ENCODE data around the gene IGFN1. TPM values are rescaled to one million over a fixed set of nuclear protein-coding genes. Genes with fewer than 3 reads are reported as not detected.
A peak's percentile ranks its signal among the peaks of the same experiment; 100 is the strongest.

Gene IGFN1
- total RNA-seq, 4 donors from 2014 or later = not detected

- DNase-seq = no peak
- no peaks in the 10 kb centered on the region for H3K9me3 ChIP-seq
Measured at GRCh38 chr1:201270616-201271390, 80.2 kb downstream of the IGFN1 start.

GRCh38 chr1:201272799-201273198 is 82.2 kb downstream of the IGFN1 start:
- intact Hi-C loops (cut with DNase I) = no loop called here
- peaks cover 29 to 65% (median 41%) of the 10 kb centered on the region in 3 donors for H3K4me1 ChIP-seq
- WGBS, 2 donors = 90 to 94% methylated on average over 5 to 9 of the region's 10 CpGs

More at GRCh38 chr1:201270616-201271390, 80.2 kb downstream of the IGFN1 start:
- intact Hi-C loops (cut with DNase I) = no loop called here
- Histone ChIP-seq H3K4me1 (peaks cover 19 to 65% (median 32%) of the 10 kb centered on the region in 3 donors), H3K27ac (no peak overlapping the region), H3K27me3 (peaks cover 0 to 28% (median 0%) of the 10 kb centered on the region in 4 donors), H3K36me3 (no peaks in the 10 kb centered on the region), H3K4me3 (no peak overlapping the region)
- 65 to 81% methylated on average over 2 to 3 of the region's 6 CpGs for WGBS, 2 donors
- TF ChIP-seq CTCF (IDR thresholded peaks at IDR 0.05) (no peak), POLR2A (IDR thresholded peaks at IDR 0.05) (no peak)

GRCh38 chr1:201274616-201275252 is 84.1 kb downstream of the IGFN1 start:
- peaks cover 15 to 61% (median 30%) of the 10 kb centered on the region in 3 donors for H3K4me1 ChIP-seq
- H3K36me3 ChIP-seq = no peaks in the 10 kb centered on the region
- TF ChIP-seq CTCF (IDR thresholded peaks at IDR 0.05) (no peak), POLR2A (IDR thresholded peaks at IDR 0.05) (no peak)
- H3K9me3 ChIP-seq = no peaks in the 10 kb centered on the region
- H3K27me3 ChIP-seq = peaks cover 0 to 10% (median 0%) of the 10 kb centered on the region in 4 donors
- no peak overlapping the region for H3K4me3 ChIP-seq
- no peak for DNase-seq
- peak overlapping the region; percentile 71 to 91 (median 86) for H3K27ac ChIP-seq
- intact Hi-C loops (cut with DNase I) = no loop called here
- 63 to 69% methylated on average over 3 to 11 of the region's 12 CpGs for WGBS, 2 donors

More at GRCh38 chr1:201272799-201273198, 82.2 kb downstream of the IGFN1 start:
- Histone ChIP-seq H3K4me3 (no peak overlapping the region), H3K27ac (no peak overlapping the region), H3K36me3 (no peaks in the 10 kb centered on the region), H3K9me3 (no peaks in the 10 kb centered on the region), H3K27me3 (peaks cover 0 to 22% (median 0%) of the 10 kb centered on the region in 4 donors)
- no peak for DNase-seq
- TF ChIP-seq CTCF (IDR thresholded peaks at IDR 0.05) (no peak), POLR2A (IDR thresholded peaks at IDR 0.05) (no peak)

- Histone ChIP-seq H3K4me3 (no peak overlapping the region), H3K9me3 (no peaks in the 10 kb centered on the region), H3K36me3 (no peaks in the 10 kb centered on the region), H3K4me1 (peaks cover 13 to 58% (median 28%) of the 10 kb centered on the region in 3 donors), H3K27ac (peak overlapping the region; percentile 82 to 91 (median 91)), H3K27me3 (peaks cover 0 to 13% (median 0%) of the 10 kb centered on the region in 4 donors)
- TF ChIP-seq POLR2A (IDR thresholded peaks at IDR 0.05) (peak in 1 of 4 donors; percentile 31), CTCF (IDR thresholded peaks at IDR 0.05) (no peak)
- WGBS, 2 donors = 43 to 45% methylated on average over 3 to 4 of the region's 15 CpGs
- intact Hi-C loops (cut with DNase I) = no loop called here
- DNase-seq = no peak
Measured at GRCh38 chr1:201275253-201275666, 84.6 kb downstream of the IGFN1 start.

- 32 to 40% methylated on average over 1 to 4 of the region's 6 CpGs for whole genome bisulfite sequencing, 2 donors
- H3K4me3 ChIP-seq = no peak overlapping the region
- H3K9me3 ChIP-seq = no peaks in the 10 kb centered on the region
- no peaks in the 10 kb centered on the region for H3K36me3 ChIP-seq
- no peak for DNase-seq
- intact Hi-C loops (cut with DNase I) = no loop called here
- TF ChIP-seq POLR2A (IDR thresholded peaks at IDR 0.05) (no peak), CTCF (IDR thresholded peaks at IDR 0.05) (no peak)
- peaks cover 0 to 21% (median 0%) of the 10 kb centered on the region in 4 donors for H3K27me3 ChIP-seq
- peaks cover 13 to 67% (median 26%) of the 10 kb centered on the region in 3 donors for H3K4me1 ChIP-seq
- H3K27ac ChIP-seq = peak overlapping the region; percentile 64 to 91 (median 91)
Measured at GRCh38 chr1:201276891-201277290, 86.3 kb downstream of the IGFN1 start.

Data from esophagus squamous epithelium (tissue), 5 donors.